LNCAP (cell line): ENCODE results near the gene GREM1.

Source experiments
- TF ChIP-seq, protein P1 (sequence below): fragments of 450-650 bp; IDR thresholded peaks from 2 replicates; pipeline ENCODE4 v1.5.1; 2017; ENCODE audit warnings: mild to moderate bottlenecking

Gene GREM1

DNA sequence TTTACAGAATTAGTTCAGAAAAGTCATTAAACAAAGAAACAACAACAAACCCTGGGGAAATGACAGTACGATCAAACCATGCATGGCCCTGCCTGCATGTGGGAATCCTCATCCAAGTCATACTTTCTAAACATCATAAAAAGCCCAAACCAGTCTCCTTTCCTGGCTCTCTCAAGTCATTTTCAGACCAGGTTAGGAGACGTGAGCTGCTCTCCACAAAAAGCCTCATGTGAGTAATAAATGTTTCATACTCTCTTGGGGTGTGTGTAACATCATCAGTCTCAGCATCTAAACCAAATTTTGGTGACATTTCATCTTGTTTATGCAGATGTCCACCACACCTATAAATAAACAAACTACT lies 18.9 kb downstream of the GREM1 start:
- TF ChIP-seq, protein P1, sequence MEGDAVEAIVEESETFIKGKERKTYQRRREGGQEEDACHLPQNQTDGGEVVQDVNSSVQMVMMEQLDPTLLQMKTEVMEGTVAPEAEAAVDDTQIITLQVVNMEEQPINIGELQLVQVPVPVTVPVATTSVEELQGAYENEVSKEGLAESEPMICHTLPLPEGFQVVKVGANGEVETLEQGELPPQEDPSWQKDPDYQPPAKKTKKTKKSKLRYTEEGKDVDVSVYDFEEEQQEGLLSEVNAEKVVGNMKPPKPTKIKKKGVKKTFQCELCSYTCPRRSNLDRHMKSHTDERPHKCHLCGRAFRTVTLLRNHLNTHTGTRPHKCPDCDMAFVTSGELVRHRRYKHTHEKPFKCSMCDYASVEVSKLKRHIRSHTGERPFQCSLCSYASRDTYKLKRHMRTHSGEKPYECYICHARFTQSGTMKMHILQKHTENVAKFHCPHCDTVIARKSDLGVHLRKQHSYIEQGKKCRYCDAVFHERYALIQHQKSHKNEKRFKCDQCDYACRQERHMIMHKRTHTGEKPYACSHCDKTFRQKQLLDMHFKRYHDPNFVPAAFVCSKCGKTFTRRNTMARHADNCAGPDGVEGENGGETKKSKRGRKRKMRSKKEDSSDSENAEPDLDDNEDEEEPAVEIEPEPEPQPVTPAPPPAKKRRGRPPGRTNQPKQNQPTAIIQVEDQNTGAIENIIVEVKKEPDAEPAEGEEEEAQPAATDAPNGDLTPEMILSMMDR, result no peak

DNA sequence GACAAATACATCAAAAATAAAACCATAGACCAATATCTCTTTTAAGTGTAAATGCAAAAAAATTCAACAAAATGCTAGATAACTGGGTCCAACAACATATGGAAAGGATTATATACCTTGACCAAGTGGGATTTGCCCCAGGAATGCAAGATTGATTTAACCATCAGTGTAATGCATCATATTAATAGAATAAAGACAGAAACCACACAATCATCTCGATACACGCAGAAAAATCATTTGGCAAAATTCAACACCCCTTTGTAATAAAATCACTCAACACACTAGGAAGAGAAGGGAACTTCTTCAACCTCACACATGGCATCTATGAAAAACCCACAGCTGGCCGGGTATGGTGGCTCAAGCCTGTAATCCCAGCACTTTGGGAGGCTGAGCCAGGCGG lies 19.5 kb downstream of the GREM1 start:
- TF ChIP-seq, protein P1, result no peak

DNA sequence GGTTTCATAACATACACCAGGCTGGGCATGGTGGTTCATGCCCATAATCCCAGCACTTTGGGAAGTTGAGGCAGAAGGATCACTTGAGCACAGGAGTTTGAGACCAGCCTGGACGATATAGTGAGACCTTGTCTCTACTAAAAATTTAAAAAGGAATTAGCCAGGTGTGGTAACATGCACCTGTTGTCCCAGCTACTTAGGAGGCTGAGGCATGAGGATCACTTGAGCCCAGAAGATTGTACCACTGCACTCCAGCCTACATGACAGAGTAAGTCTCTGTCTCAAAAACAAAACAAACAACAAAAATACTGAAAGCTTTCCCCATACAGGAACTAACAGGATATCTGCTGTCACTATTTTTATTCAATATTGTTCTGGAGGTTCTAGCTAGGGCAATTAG lies 20.9 kb downstream of the GREM1 start:
- TF ChIP-seq, protein P1, result no peak

DNA sequence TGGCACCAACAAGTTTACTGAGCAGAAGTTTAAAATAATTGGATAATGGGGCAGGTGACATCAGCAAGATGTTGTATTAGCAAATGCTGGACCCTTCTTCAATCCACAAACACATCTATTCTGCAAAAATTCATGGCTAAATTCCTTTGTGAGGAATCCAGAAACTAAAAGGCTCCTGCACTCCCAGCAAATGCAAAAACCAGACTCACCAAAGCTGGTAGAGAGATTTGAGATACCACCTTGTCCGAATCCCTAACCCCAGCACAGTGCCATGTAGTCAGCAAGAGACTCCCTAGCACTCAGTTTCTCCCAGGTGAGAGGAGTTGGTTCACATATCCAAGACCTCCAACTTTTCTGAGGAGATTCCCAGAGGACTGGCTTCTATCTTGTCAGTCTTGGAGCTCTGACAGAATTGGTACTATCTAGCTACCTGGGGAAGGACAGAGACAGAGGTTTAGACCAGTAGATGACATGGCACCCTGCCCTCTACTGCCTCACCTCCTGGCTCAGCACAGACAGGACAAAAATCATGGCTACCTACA lies 21.8 kb downstream of the GREM1 start:
- TF ChIP-seq, protein P1, result no peak

DNA sequence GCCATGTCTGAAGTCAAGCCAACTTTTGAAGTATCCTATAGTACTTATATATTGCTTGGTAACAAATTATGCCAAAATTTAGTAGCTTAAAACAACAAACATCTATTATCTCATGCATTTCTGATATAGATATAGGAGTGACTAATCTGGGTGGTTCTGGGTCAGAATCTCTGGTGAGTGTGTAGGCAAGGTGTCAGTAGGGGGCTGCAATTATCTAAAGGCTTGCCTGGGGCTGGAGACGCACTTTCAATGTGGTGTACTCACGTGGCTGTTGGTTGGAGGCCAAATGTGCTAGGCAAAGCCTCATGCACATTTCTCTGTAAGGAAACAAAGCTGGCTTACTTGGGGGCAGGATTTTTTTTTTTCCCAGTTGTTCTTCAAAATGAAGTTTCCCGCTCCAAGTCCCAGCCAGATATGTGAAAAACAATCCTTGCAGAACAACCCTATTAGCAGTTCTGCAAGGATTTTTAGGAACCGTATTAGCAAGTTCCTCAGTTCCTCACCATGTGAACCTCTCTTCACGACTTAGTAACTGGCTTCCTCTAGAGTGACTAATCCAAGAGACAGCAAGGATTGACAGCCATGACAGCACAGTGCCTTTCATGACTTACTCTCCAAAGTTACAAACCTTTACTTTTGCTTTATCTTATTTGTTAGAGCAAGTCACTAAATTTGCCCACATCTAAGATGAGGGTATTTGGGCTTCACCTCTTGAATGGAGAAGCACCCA lies 25.8 kb downstream of the GREM1 start:
- TF ChIP-seq, protein P1, result no peak

DNA sequence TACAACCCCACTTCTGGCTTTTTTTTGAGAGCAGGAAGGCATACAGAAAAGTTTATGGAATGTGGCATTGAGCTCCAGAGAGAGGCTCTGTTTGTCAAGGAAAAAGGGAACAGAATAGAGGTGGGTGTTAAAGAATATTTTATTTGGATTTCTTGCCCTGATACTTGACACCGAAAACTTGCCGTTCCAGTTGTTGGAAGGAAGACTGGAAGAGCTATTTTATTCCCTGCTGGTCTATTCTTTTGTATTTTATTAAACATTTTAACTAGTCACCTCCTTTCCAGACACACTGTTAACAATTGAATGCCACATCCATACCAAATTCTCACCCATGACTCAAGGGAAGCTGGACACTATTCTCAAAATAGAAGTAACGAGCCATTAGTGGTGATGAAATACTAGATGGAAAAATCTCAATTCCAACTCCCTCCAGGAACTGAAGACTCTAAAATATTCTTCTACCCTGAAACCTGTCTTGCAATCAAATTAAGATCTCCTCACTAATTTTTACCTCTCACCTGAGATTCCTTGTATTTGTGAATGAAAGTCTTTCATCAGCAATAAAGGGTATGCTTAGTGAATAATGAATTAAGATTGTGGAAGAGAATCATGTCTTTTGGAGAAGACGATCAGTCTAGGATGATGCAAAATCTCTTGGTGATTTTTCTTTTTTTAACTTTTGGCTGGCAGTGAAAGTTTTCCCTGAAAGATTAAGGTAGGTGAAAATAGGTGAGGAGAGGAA lies 28.5 kb downstream of the GREM1 start:
- TF ChIP-seq, protein P1, result no peak

DNA sequence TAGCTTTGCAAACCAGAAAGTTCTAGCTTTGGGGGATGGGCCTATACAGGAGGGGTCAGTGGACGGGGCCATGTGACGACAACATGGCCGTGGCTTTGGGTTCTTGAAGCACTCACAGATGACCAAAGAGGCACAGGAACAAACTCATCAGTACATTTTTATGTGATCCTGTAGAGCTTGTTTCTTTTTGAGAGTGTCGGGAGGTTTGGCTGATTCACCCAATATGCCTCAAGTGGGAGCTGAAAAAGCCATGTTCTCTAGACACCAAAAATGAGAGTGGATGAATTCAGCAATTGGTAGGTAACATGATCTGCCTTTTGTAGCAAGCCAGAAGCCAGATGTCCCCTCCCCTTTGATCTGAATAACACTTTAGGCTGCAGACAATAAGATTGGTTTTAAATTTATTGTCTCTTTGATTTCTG lies 30.1 kb downstream of the GREM1 start:
- TF ChIP-seq, protein P1, result no peak
